Karpas-422 (cell line): ENCODE measurements around the gene JAKMIP1. TPM values are rescaled to one million over a fixed set of nuclear protein-coding genes. Genes with fewer than 3 reads are reported as not detected.

ENCODE experiments used
- DNase-seq: peaks from one replicate; pipeline ENCODE4 v3.0.0-alpha.2; 2015
- H2AFZ ChIP-seq: fragments of 200-600 bp; sonication (generic); 2 replicates; pipeline ENCODE4 v1.6.1; 2014; ENCODE audit warnings: antibody characterized with exemption, low read length, mixed read lengths
- H3K27ac ChIP-seq: fragments of 200-600 bp; sonication (generic); 2 replicates; pipeline ENCODE4 v1.5.1; 2014; ENCODE audit warnings: mild to moderate bottlenecking, low read length, moderate library complexity
- H3K27me3 ChIP-seq: fragments of 200-600 bp; sonication (generic); 2 replicates; pipeline ENCODE4 v1.6.1; 2014; ENCODE audit warnings: low read length, mixed read lengths
- H3K36me3 ChIP-seq: fragments of 200-600 bp; sonication (generic); 2 replicates; pipeline ENCODE4 v1.6.1; 2014; ENCODE audit warnings: low read length, mixed read lengths; ENCODE audit not compliant: insufficient read depth
- H3K4me1 ChIP-seq: fragments of 200-600 bp; sonication (generic); 2 replicates; pipeline ENCODE4 v1.6.1; 2014; ENCODE audit warnings: mild to moderate bottlenecking, low read length, mixed read lengths
- H3K4me2 ChIP-seq: fragments of 200-600 bp; sonication (generic); 2 replicates; pipeline ENCODE4 v1.6.1; 2014; ENCODE audit warnings: low read length, low read depth, mild to moderate bottlenecking; ENCODE audit not compliant: poor library complexity, severe bottlenecking
- H3K4me3 ChIP-seq: fragments of 200-600 bp; sonication (generic); 2 replicates; pipeline ENCODE4 v1.5.1; 2014; ENCODE audit warnings: mild to moderate bottlenecking, antibody characterized with exemption, low read length, mixed read lengths
- H3K79me2 ChIP-seq: fragments of 200-600 bp; sonication (generic); 2 replicates; pipeline ENCODE4 v1.6.1; 2014; ENCODE audit warnings: mild to moderate bottlenecking, low read length, mixed read lengths
- H3K9ac ChIP-seq: fragments of 200-600 bp; sonication (generic); 2 replicates; pipeline ENCODE4 v1.6.0; 2014; ENCODE audit warnings: low read length
- H3K9me2 ChIP-seq: fragments of 200-600 bp; sonication (generic), shearing (Covaris generic); replicated peaks from 2 replicates; pipeline ENCODE4 v1.6.0; 2014; ENCODE audit warnings: mild to moderate bottlenecking, low read length, moderate library complexity; ENCODE audit not compliant: insufficient read depth
- H3K9me3 ChIP-seq: fragments of 300-700, 200-600 bp; sonication (generic); 2 replicates; pipeline ENCODE4 v1.6.1; 2014; ENCODE audit warnings: low read length, mixed read lengths
- H4K20me1 ChIP-seq: fragments of 200-600 bp; sonication (generic); 2 replicates; pipeline ENCODE4 v1.6.1; 2014; ENCODE audit warnings: mild to moderate bottlenecking, antibody characterized with exemption, low read length, low read depth; ENCODE audit not compliant: insufficient read depth
- total RNA-seq: library from RNA; depleted of rRNA; stranded (reverse); fragments of >200 nt; shearing (Covaris generic); gene quantifications from 2 replicates; pipeline ENCODE4 v1.2.3, GENCODE V29; 2014; ENCODE audit warnings: low replicate concordance

Gene JAKMIP1
- total RNA-seq, 1 experiment from 2014 or later = not detected

DNA sequence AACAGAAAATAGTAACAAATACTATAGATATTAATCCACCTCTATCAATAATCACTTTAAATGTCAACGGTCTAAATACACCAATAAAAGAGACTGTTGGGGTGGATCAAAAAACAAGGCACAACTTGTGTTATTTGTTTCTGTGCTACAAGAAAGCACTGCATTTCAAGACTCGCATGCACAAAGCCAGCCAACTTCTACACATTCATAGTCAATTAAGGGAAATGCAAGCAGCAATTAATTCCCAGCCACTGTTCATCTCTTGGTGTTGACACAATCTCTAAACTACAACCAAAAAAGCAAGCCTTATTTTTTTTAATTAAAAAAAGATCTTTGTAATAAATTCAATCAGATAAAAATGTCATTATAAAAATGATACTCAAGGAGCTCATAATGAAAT is 67.6 kb downstream of the JAKMIP1 start:
- Histone ChIP-seq H4K20me1 (no peaks in the 10 kb centered on the region), H3K27me3 (no peaks in the 10 kb centered on the region), H3K4me1 (no peaks in the 10 kb centered on the region), H3K9me3 (no peaks in the 10 kb centered on the region), H3K79me2 (no peaks in the 10 kb centered on the region), H2AFZ (no peak overlapping the region), H3K4me2 (no peak overlapping the region), H3K9me2 (no peaks in the 10 kb centered on the region), H3K4me3 (no peak overlapping the region), H3K36me3 (no peaks in the 10 kb centered on the region), H3K9ac (no peak overlapping the region), H3K27ac (no peak overlapping the region)
- DNase-seq = no peak

DNA sequence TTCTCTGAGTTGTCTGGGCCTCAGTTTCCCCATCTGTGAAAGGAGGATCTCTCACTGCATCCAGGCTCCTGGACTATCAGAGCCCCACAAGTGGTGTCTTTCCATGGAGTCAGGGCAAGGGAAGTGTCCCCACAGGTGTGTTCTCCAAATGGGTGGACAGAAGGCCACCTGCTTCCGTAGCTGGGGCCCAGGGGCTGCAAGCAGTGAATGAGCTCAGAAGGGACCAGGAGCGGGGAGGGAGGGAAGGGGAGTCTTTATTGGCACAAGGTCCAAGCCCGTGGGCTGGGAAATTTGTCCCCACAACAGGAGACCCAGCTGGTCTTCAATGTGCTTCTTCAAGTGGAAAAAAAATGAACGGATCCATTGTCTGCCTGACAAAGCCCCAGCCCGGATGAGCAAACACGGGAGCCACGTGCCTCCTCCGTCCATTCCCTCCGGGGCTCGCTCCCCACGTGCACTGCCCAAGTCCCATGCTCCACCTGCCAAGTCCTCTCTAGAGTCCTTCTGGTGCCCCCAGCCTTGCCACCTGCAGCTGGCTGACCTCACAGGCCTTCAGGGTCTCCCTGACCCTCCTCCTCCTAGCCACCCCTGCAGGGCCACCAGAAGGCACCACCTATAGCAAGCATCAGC is 72.0 kb downstream of the JAKMIP1 start:
- no peak overlapping the region for H3K27ac ChIP-seq
- no peaks in the 10 kb centered on the region for H3K36me3 ChIP-seq
- DNase-seq = no peak
- H3K4me3 ChIP-seq = no peak overlapping the region
- H3K9me3 ChIP-seq = no peaks in the 10 kb centered on the region; the same call in 1 of the 2 replicates
- H3K9ac ChIP-seq = no peak overlapping the region
- H3K4me2 ChIP-seq = no peak overlapping the region
- H3K27me3 ChIP-seq = no peaks in the 10 kb centered on the region
- no peaks in the 10 kb centered on the region for H3K79me2 ChIP-seq
- no peaks in the 10 kb centered on the region for H3K4me1 ChIP-seq
- no peaks in the 10 kb centered on the region for H4K20me1 ChIP-seq
- no peaks in the 10 kb centered on the region for H3K9me2 ChIP-seq
- H2AFZ ChIP-seq = no peak overlapping the region

DNA sequence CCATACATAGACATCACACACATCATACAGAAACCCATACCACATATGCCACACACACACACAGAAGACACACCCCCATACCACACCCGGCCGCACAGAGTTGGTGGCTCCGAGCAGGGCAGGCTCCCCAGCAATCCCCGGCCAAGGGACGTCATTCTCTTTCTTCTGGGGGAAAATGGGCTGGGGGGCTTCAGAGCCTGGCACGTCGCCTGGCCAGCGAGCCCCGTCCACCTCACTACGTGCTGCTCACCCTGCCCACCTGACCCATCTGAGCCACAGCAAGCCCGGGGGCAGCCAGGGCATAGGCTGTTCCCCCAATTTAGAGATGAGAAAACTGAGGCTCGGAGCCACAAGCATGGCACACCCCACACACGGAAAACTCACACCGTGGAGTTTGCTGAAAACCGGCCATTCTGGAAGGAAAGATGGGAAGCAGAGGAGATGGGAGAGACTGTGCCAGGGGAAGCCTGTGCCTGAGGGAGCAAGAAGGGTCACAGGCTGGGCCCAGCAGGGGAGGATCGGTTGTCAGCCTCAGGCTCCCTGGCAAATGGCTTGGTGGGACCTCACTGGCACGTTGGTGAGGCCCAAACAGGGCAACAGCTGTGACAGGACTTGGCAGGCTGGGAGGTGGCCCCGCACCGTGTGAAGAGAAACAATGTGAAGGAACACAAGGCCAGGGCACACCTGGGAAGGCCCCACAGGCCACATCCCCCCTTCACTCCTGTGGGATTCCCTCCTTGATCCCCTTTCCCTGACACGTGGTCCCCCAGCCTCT is 73.2 kb downstream of the JAKMIP1 start:
- Histone ChIP-seq H3K4me2 (no peak overlapping the region), H3K4me1 (no peaks in the 10 kb centered on the region), H3K79me2 (no peaks in the 10 kb centered on the region), H3K9ac (no peak overlapping the region), H3K36me3 (no peaks in the 10 kb centered on the region), H3K9me3 (no peaks in the 10 kb centered on the region; the same call in 1 of the 2 replicates), H3K4me3 (no peak overlapping the region), H2AFZ (no peak overlapping the region), H3K27me3 (no peaks in the 10 kb centered on the region), H3K9me2 (no peaks in the 10 kb centered on the region), H4K20me1 (no peaks in the 10 kb centered on the region), H3K27ac (no peak overlapping the region)
- no peak for DNase-seq

DNA sequence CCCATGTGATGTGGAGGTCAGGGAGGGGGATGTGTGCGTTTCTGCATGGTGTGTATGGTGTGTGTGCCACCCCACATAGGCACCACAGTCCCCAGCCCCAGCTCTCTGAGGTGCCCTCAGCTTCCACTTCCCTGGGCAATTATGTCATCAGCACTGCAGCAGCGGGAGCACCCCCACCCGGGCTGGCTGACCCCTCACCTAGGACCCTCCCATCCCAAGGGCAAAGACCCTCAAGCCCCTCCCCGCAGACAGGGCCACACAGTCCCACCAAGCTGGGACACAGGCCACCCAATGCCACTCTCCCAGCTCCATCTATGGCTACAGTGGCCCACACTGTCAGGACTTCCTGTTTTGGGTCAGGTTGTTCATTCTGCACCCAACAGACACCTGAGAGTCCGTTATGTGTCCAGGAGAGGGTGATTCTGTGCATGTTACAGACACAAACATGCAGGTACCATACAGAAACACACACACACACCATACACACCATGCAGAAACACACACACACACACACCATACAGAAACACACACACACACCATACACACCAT is 75.2 kb downstream of the JAKMIP1 start:
- Histone ChIP-seq H3K9ac (no peak overlapping the region), H3K79me2 (no peaks in the 10 kb centered on the region), H3K27ac (no peak overlapping the region), H3K4me2 (no peak overlapping the region), H3K4me3 (no peak overlapping the region), H3K4me1 (no peaks in the 10 kb centered on the region), H3K9me2 (no peaks in the 10 kb centered on the region), H3K27me3 (no peaks in the 10 kb centered on the region), H4K20me1 (no peaks in the 10 kb centered on the region), H3K36me3 (no peaks in the 10 kb centered on the region), H3K9me3 (no peaks in the 10 kb centered on the region; the same call in 1 of the 2 replicates), H2AFZ (no peak overlapping the region)
- no peak for DNase-seq

DNA sequence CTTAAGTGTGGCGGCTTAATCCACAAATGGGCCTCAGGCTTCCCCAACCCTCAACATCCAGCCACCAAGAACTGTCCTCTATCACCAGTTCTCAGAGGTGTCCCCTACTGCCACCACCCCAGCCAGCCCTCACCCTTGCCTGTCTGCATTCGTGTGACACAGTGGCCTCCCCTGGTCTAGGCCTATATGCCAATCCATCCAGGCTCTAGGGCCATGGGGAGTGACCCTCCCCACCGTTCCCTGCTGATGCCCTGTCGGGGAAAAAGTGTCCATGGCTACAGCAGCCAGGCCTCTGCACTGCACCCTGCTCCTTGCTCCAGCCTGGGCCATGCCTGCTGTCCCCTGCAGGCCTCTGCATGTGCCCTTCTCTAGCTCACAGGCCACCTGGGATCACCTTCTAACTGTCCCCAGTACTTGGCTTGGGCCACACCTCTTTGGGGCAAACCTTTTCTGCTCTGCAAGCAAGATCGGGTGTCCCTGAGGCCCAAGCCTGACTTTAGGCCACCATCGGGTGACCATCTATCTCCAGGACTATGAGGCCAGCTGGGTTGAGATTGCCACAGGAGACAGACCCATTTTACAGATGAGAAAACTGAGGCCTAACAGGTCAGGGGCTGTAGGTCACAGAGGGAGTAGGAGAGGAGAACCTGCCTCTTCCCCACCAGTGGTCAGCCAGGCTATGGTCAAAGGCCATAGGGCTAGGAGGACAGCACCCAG is 75.8 kb downstream of the JAKMIP1 start:
- Histone ChIP-seq H3K4me3 (no peak overlapping the region), H3K27me3 (no peaks in the 10 kb centered on the region), H3K9ac (no peak overlapping the region), H3K36me3 (no peaks in the 10 kb centered on the region), H2AFZ (no peak overlapping the region), H3K79me2 (no peaks in the 10 kb centered on the region), H4K20me1 (no peaks in the 10 kb centered on the region), H3K27ac (no peak overlapping the region), H3K4me1 (no peaks in the 10 kb centered on the region), H3K4me2 (no peak overlapping the region), H3K9me2 (no peaks in the 10 kb centered on the region), H3K9me3 (no peaks in the 10 kb centered on the region; the same call in 1 of the 2 replicates)
- no peak for DNase-seq

DNA sequence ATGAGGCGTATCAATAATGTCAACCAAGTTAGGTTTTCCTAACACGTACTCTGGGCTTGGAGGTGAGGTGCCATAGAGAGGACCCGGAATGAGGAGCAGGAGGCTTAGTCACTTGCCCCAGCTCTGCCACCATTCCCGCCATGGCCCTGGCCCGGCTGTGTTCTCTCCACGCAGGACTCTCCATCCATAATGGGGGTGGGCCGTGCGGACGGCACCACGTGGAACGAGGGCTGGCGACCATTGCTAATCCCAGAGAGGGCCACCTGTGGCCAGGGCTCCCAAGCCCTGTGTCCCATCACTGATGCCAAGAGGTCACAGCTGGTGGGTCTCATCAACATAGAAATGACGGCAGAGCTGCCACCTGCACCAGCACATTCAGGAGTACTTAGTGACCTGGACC is 76.4 kb downstream of the JAKMIP1 start:
- no peaks in the 10 kb centered on the region for H3K36me3 ChIP-seq
- H3K9me3 ChIP-seq = no peaks in the 10 kb centered on the region; the same call in 1 of the 2 replicates
- H3K27ac ChIP-seq = no peak overlapping the region
- no peaks in the 10 kb centered on the region for H4K20me1 ChIP-seq
- no peaks in the 10 kb centered on the region for H3K9me2 ChIP-seq
- no peak overlapping the region for H3K9ac ChIP-seq
- H2AFZ ChIP-seq = no peak overlapping the region
- H3K4me2 ChIP-seq = no peak overlapping the region
- H3K79me2 ChIP-seq = no peaks in the 10 kb centered on the region
- H3K4me1 ChIP-seq = no peaks in the 10 kb centered on the region
- no peak overlapping the region for H3K4me3 ChIP-seq
- no peaks in the 10 kb centered on the region for H3K27me3 ChIP-seq
- DNase-seq = no peak

DNA sequence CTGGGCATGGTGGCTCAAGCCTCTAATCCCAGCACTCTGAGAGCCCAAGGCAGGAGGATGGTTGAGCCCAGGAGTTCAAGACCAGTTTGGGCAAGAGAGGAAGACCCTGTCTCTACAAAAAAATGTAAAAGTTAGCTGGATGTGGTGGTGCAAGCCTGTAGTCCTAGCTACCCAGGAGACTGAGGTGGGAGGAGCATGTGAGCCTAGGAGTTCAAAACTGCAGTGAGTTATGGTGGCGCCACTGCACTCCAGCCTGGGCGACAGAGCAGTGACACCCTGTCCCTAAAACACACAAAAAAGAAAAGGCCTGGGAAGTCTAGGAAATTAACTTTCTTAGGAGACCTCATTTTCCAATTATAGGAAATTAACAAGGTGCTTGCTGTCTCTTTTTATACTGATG is 76.8 kb downstream of the JAKMIP1 start:
- Histone ChIP-seq H3K4me1 (no peaks in the 10 kb centered on the region), H3K9ac (no peak overlapping the region), H3K27ac (no peak overlapping the region), H3K27me3 (no peaks in the 10 kb centered on the region), H3K4me3 (no peak overlapping the region), H2AFZ (no peak overlapping the region), H3K4me2 (no peak overlapping the region), H4K20me1 (no peaks in the 10 kb centered on the region), H3K36me3 (no peaks in the 10 kb centered on the region), H3K9me3 (no peaks in the 10 kb centered on the region; the same call in 1 of the 2 replicates), H3K9me2 (no peaks in the 10 kb centered on the region), H3K79me2 (no peaks in the 10 kb centered on the region)
- no peak for DNase-seq

DNA sequence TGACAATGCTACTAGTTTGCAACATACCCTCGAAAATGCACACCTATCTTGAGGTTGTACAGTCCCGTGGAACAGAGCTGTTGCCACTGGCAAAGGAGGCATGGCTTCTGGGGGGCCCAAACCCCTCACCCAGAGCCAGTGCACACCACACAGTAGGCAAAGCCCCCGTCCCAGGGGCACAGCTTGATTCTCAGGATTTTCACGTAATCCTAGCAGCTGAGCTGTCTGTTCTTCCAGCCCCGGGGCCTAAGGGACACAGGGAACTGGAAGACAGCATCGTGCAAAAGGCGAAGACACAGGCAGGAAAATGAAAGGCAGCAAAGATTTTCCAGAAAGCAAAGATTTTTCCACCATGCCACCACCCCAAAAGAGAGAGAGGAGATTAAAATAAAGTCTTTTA is 77.2 kb downstream of the JAKMIP1 start:
- Histone ChIP-seq H3K79me2 (no peaks in the 10 kb centered on the region), H3K9me3 (no peaks in the 10 kb centered on the region; the same call in 1 of the 2 replicates), H3K9me2 (no peaks in the 10 kb centered on the region), H3K4me2 (no peak overlapping the region), H3K27ac (no peak overlapping the region), H3K27me3 (no peaks in the 10 kb centered on the region), H3K4me1 (no peaks in the 10 kb centered on the region), H4K20me1 (no peaks in the 10 kb centered on the region), H2AFZ (no peak overlapping the region), H3K9ac (no peak overlapping the region), H3K36me3 (no peaks in the 10 kb centered on the region), H3K4me3 (no peak overlapping the region)
- no peak for DNase-seq
